AG09309 (cell line): ENCODE measurements around the gene DNAH8.

Source experiments
- DNase-seq: peaks from one replicate; pipeline ENCODE4 v3.0.0-alpha.2; 2010; ENCODE audit warnings: low read depth
- H3K4me3 ChIP-seq: 2 replicates; pipeline ENCODE4 v1.5.1; 2011; ENCODE audit warnings: mild to moderate bottlenecking, low read depth, low read length, moderate library complexity; ENCODE audit not compliant: control insufficient read depth
- TF ChIP-seq, protein P1 (sequence below): IDR thresholded peaks from 2 replicates; pipeline ENCODE4 v1.5.1; 2011; ENCODE audit warnings: mild to moderate bottlenecking, low read depth, low read length, inconsistent platforms; ENCODE audit not compliant: insufficient read depth, control insufficient read depth; ENCODE audit errors: missing control alignments

The DNAH8 gene

DNA sequence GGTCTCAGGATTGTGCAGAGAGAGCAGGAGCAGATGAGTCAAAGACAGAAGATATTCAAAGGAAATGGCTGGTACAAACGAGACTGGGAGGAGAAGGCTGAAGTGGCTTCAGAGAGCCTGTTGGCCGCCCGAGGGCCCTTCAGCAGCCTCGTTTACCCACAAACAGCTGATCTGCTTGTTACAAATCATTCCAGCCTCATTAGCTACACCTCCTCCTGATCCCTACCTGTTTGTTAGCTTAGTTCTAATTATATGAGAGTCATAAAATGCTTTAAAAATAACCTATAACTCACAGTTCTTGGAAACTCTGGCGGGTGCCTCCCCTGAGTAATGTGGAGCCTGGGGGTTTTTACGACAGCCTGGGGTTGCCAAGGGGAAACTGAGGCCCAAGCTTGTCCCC is 346.1 kb downstream of the DNAH8 start:
- H3K4me3 ChIP-seq = no peak overlapping the region
- TF ChIP-seq, protein P1, sequence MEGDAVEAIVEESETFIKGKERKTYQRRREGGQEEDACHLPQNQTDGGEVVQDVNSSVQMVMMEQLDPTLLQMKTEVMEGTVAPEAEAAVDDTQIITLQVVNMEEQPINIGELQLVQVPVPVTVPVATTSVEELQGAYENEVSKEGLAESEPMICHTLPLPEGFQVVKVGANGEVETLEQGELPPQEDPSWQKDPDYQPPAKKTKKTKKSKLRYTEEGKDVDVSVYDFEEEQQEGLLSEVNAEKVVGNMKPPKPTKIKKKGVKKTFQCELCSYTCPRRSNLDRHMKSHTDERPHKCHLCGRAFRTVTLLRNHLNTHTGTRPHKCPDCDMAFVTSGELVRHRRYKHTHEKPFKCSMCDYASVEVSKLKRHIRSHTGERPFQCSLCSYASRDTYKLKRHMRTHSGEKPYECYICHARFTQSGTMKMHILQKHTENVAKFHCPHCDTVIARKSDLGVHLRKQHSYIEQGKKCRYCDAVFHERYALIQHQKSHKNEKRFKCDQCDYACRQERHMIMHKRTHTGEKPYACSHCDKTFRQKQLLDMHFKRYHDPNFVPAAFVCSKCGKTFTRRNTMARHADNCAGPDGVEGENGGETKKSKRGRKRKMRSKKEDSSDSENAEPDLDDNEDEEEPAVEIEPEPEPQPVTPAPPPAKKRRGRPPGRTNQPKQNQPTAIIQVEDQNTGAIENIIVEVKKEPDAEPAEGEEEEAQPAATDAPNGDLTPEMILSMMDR = no peak
- no peak for DNase-seq

DNA sequence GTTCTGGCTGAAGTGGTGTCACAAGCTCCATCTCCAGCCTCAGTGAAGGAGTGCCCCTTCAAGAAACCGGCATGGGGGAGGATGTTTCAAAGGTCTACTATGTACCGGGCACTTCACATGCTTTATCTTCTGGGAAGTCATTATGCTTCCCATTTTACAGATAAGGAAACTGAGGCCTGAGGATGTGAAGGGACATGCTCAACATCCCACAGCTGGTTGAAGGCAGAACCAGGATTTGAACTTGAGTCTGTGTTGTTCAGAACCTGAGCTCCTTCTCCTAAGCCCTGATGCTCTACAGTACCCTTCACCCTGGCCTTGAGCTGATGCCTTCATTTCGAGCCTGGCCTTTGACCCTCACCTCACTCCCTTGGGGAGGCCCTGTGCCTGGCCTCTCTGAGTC is 346.5 kb downstream of the DNAH8 start:
- TF ChIP-seq, protein P1 = no peak
- no peak for DNase-seq
- H3K4me3 ChIP-seq = no peak overlapping the region

DNA sequence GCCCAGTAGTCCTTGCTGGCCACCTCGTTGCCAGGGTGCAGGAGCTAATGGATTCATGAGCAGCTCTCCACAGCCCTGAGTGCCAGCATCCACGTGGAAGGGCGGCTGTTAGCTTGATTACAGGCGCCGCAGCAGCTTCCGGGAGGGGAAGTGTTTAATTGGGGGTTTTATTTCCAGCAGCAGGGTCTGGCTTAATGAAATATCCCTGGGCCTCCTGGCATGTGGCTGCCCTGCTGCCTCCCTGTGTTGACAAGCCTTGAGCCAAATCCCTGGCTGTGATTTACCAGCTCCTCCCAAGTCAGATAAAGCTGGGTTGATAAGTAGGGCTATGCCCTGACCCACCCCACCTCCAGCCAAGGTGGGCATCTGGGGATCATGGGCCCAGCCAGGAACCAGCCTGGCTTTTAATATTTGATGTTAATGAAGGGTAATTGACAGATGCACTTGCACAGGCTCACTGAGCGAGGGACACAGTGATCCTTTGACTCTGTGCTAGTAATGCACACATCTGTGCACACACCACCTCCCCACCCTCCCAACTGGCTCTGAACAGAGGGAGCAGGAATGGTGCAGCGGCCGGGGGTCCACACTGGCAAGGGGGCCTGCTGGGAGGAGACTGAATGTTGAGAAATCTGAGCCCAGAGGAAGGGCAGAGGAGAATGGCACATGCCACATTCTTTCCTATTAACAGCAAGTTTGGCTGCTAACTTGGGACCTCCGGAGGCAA is 347.1 kb downstream of the DNAH8 start:
- DNase-seq = no peak
- H3K4me3 ChIP-seq = no peak overlapping the region
- TF ChIP-seq, protein P1 = no peak

DNA sequence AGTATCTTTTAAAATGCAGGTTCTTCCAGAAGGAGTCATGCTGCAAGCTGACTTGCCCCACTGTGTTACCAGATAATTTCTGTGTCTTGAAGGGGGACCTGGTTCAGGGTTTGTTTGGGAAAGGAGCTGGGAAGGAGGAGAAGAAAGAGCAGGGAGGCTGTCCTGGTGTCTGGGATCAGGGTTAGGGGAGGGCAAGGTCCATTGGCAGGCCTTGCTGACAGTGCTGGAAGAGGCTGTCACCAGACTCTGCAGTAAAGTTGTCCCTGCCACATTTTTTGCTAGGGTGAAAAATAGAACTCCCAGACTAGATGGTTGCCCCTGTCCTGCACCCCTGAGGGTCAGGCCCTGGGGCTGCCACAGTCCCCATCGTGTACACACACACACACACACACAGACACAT is 348.4 kb downstream of the DNAH8 start:
- no peak overlapping the region for H3K4me3 ChIP-seq
- DNase-seq = no peak
- TF ChIP-seq, protein P1 = no peak

DNA sequence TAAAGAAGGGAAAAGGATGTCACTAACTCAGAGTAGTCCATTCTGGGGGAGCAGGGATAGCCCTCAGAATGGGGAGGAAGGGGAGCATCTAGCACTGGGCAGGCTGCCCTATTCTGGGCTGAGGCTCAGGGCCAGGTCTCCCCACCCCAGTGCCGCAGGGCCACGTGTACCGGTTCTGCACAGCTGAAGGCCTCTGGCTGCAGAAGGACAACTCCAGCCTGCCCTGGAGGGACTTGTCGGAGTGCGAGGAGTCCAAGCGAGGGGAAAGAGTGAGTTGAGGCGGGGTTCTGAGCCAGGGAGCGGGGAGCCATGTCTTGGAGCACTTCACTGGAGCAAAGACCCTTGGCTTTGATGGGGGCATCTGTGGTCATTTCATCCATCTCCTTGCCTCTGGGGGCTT is 350.4 kb downstream of the DNAH8 start:
- H3K4me3 ChIP-seq = no peak overlapping the region
- no peak for DNase-seq

DNA sequence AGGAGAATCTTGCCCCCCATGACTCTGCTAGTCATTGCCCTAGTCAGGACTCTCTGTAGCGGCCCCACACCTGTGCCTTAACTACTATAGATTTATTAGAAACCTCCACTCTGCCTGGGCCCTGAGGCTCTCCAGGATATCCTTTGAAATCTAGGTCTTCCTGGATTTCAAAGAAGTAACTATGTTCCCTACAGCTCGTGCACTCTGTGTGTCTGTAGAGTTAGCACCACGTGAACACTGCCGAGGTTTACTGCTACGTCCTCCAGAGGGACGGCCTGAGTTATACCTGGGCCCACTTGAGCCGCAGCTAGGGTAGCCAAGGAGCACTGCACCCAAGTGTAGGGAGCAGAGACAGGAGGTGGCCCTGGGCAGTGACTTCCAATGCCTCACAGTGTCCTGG is 353.3 kb downstream of the DNAH8 start:
- DNase-seq = no peak
- no peak overlapping the region for H3K4me3 ChIP-seq
- TF ChIP-seq, protein P1 = no peak

More for the DNA sequence above, 350.4 kb downstream of the DNAH8 start:
- TF ChIP-seq, protein P1 = no peak
